Activated CD4-positive, alpha-beta T cell treated with anti-CD3 and anti-CD28 coated beads, Interleukin-2, amount 10 ng/mL, durations not matched to agents 7 days and 5 days (primary cell): Measurements from ENCODE around the gene ZC3H12A. TPM values are rescaled to one million over a fixed set of nuclear protein-coding genes. Genes with fewer than 3 reads are reported as not detected.

Experiments used
- CTCF ChIA-PET: fragments of 350-600 bp; sonication (Branson Sonifier 250); formaldehyde crosslinking; loops from one replicate; lab custom pipeline; 2021; ENCODE audit warnings: antibody characterized with exemption; lab: Charles Lee
- POLR2A ChIA-PET: fragments of 350-600 bp; sonication (Branson Sonifier 250); formaldehyde crosslinking; loops from one replicate; lab custom pipeline; 2021; ENCODE audit warnings: antibody characterized with exemption; lab: Charles Lee
- DNase-seq: peaks from one replicate; pipeline ENCODE4 v3.0.0-alpha.2; 2020
- H3K27ac Mint-ChIP-seq: one replicate; pipeline ENCODE4 v1.8.0; 2021; ENCODE audit warnings: mild to moderate bottlenecking, moderate library complexity, mixed read lengths
- H3K27me3 Mint-ChIP-seq: one replicate; pipeline ENCODE4 v1.8.0; 2021; ENCODE audit warnings: mixed read lengths
- H3K36me3 Mint-ChIP-seq: one replicate; pipeline ENCODE4 v1.8.0; 2021; ENCODE audit warnings: low read depth, mixed read lengths
- H3K4me1 Mint-ChIP-seq: one replicate; pipeline ENCODE4 v1.8.0; 2021; ENCODE audit warnings: mixed read lengths
- H3K4me3 Mint-ChIP-seq: one replicate; pipeline ENCODE4 v1.8.0; 2021; ENCODE audit warnings: mild to moderate bottlenecking, moderate library complexity, mixed read lengths
- H3K9me3 Mint-ChIP-seq: one replicate; pipeline ENCODE4 v1.8.0; 2021; ENCODE audit warnings: mixed read lengths
- total RNA-seq, 2 experiments: library from RNA; stranded (reverse); gene quantifications; one replicate each; pipeline ENCODE4 v1.2.3, GENCODE V29; 2021

Gene ZC3H12A
- total RNA-seq, 2 experiments from 2014 or later: 16.8 to 21.9 TPM

DNA sequence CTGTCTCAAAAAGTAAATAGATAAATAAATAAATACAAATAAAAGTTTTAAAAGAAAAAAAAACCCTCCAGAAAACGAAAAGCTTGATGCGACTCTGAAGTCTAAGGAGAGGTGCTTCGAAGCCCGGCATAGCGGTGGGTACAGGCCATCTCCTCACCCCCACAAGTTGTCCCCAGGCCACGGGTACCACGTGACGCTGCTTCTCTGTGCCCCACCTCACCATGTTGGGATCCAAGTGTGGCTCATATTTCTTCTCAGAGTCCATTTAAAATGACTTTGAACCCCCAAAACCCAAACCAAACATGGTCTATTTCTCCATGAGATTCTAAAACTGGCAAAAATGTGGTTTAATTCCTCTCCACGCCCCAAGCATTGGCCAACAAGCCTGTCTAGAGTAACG is 32.9 kb upstream of the ZC3H12A start:
- no peak for DNase-seq

DNA sequence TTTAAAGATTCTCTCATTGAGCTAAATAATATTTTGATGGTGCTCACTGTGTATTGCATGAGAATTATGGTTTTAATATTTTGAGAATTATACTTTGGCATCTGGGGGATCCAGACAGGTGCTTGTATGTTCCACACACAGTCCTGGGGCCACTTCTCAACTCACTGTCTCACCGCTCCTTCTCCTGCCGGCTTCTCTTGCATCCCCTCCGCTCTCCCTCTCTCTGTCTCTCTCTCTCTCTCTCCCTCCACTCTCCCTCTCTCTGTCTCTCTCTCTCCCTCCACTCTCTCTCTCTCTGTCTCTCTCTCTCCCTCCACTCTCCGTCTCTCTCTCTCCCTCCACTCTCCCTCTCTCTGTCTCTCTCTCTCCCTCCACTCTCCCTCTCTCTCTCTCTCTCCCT is 32.2 kb upstream of the ZC3H12A start:
- Mint-ChIP-seq H3K4me3 (no peak overlapping the region), H3K27ac (no peak overlapping the region), H3K27me3 (peaks cover 14% of the 10 kb centered on the region), H3K9me3 (no peaks in the 10 kb centered on the region), H3K36me3 (no peaks in the 10 kb centered on the region), H3K4me1 (no peaks in the 10 kb centered on the region)
- POLR2A ChIA-PET: no interaction called here
- DNase-seq: no peak
- CTCF ChIA-PET: no interaction called here

More for the DNA sequence above, 32.9 kb upstream of the ZC3H12A start:
- peaks cover 14% of the 10 kb centered on the region for H3K27me3 Mint-ChIP-seq
- no peak overlapping the region for H3K27ac Mint-ChIP-seq
- H3K9me3 Mint-ChIP-seq: no peaks in the 10 kb centered on the region
- ChIA-PET CTCF (no interaction called here), POLR2A (no interaction called here)
- H3K4me1 Mint-ChIP-seq: no peaks in the 10 kb centered on the region
- H3K4me3 Mint-ChIP-seq: no peak overlapping the region
- no peaks in the 10 kb centered on the region for H3K36me3 Mint-ChIP-seq

DNA sequence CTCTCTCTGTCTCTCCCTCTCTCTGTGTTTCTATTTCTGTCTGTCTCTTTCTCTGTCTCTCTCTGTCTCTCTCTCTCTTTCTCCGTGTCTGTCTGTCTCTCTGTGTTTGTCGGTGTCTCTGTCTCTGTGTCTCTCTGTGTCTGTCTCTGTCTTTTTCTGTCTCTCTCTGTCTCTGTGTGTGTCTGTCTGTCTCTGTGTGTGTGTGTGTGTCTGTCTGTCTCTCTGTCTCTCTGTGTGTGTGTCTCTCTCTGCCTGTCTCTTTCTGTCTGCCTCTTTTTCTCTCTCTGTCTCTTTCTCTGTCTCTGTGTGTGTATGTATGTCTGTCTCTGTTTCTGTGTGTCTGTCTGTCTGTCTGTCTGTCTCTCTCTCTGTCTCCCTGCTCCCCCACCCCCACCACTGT is 31.7 kb upstream of the ZC3H12A start:
- no peaks in the 10 kb centered on the region for H3K9me3 Mint-ChIP-seq
- peaks cover 14% of the 10 kb centered on the region for H3K27me3 Mint-ChIP-seq
- no peak overlapping the region for H3K4me3 Mint-ChIP-seq
- POLR2A ChIA-PET: no interaction called here
- CTCF ChIA-PET: no interaction called here
- no peak overlapping the region for H3K27ac Mint-ChIP-seq
- no peaks in the 10 kb centered on the region for H3K4me1 Mint-ChIP-seq
- no peak for DNase-seq
- no peaks in the 10 kb centered on the region for H3K36me3 Mint-ChIP-seq

DNA sequence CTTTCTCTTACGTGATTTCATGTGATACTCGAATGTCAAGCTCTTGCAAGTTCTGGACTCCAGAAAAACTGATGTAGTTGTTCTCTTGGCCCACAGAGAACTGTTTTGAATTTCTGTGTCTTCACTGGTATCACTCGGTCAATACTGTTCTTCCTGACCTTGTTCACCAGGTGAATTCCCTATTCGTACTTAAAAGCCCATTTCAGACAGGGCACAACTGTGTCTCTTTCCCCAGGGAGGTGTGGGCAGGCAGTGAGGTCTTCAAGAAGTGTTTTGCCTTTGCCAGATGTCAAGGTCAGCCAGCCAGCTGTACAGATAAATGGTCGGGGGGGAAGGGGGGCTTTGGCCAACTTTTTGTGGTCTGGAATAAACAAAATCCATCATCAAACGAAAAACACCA is 27.5 kb upstream of the ZC3H12A start:
- DNase-seq: no peak
- POLR2A ChIA-PET: no interaction called here
- Mint-ChIP-seq H3K27me3 (peaks cover 12% of the 10 kb centered on the region), H3K9me3 (no peaks in the 10 kb centered on the region), H3K4me1 (peaks cover 13% of the 10 kb centered on the region), H3K36me3 (no peaks in the 10 kb centered on the region), H3K4me3 (no peak overlapping the region), H3K27ac (no peak overlapping the region)
- CTCF ChIA-PET: no interaction called here

DNA sequence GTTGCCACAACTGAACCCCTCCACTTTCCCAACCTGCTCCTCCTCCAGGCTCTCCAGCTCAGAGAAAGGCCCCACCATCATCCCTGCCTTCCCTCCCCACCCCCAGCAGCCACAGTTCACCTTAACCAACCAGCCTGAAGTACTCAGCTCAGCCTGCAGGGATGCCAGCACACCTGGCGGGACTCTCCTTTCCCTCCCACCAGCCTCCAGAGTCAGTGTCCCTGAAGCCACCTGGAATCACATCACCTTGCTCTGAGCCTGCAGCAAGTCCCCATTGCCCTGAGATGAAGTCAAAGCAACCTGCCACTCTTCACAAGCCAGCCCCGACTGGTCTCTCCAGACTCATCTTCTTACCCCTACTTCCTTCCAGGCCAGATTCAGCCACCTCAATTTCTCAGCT is 26.2 kb upstream of the ZC3H12A start:
- no peaks in the 10 kb centered on the region for H3K36me3 Mint-ChIP-seq
- peaks cover 4% of the 10 kb centered on the region for H3K27me3 Mint-ChIP-seq
- H3K4me3 Mint-ChIP-seq: no peak overlapping the region
- POLR2A ChIA-PET: no interaction called here
- CTCF ChIA-PET: no interaction called here
- no peaks in the 10 kb centered on the region for H3K9me3 Mint-ChIP-seq
- H3K27ac Mint-ChIP-seq: no peak overlapping the region
- no peak for DNase-seq
- H3K4me1 Mint-ChIP-seq: peaks cover 13% of the 10 kb centered on the region

DNA sequence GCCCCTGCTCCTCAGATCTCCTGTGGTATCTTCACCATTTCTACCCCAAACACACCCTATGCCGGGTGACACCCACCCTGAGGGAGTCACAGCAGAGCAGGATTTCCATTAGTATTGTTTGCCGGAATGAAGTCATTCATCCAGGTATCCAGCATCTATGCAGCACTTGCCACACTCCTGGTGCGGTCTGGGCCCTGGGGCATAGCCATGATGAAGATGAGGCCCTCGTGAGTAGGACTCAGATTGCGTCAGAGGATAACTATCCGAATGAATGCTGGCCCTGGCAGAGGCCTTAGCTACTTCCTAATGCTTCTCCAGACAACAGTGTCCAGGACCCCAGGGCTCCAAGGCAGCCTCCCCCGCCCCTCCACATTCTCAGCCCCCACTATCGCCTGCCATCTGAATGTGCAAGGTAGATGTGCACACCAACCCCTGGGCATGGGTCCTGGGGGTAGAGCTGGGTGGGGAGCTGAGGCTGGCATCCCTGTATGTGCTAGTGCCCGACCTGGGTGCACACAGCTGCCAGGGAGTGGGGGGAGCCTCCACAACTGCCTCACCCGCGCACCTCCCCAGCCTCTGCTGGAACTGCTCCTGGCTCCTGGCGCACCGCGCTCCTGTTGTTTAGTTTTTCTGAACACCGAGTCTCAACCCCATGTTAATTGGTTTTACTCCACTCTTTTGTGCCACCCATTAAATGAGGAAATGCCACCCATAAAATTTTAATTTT is 25.5 kb upstream of the ZC3H12A start:
- peaks cover 13% of the 10 kb centered on the region for H3K4me1 Mint-ChIP-seq
- H3K27ac Mint-ChIP-seq: no peak overlapping the region
- ChIA-PET POLR2A (no interaction called here), CTCF (no interaction called here)
- H3K36me3 Mint-ChIP-seq: no peaks in the 10 kb centered on the region
- peaks cover 3% of the 10 kb centered on the region for H3K27me3 Mint-ChIP-seq
- H3K4me3 Mint-ChIP-seq: no peak overlapping the region
- H3K9me3 Mint-ChIP-seq: no peaks in the 10 kb centered on the region
- no peak for DNase-seq

DNA sequence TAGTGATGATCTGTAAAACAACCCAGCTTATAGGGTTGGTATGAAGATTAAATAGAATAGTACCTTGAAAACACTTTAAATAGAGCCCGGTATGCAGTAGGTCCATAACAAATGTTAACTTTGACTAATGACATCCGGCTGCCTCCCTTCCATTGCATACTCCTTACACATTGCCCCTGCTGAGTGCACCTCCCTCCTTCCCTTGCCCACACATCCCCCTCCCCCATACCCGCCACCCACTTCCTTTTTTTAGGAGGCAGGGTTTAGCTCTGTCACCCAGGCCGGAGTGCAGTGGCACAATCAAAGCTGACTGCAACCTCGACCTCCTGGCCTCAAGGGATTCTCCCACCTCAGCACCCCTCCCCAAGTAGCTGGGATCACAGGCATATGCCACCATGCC is 24.4 kb upstream of the ZC3H12A start:
- peaks cover under 1% of the 10 kb centered on the region for H3K36me3 Mint-ChIP-seq
- POLR2A ChIA-PET: interaction anchor here (0.6 kb wide), 1 partner anchor 24 kb away, joined by 3 read pairs; no protein-coding TSS in a partner anchor
- H3K27me3 Mint-ChIP-seq: peaks cover 3% of the 10 kb centered on the region
- peak overlapping the region; percentile 8 for H3K4me3 Mint-ChIP-seq
- peak overlapping the region; percentile 75 for H3K27ac Mint-ChIP-seq
- H3K9me3 Mint-ChIP-seq: no peaks in the 10 kb centered on the region
- peaks cover 18% of the 10 kb centered on the region for H3K4me1 Mint-ChIP-seq
- peak; percentile 51 for DNase-seq
- CTCF ChIA-PET: interaction anchor here (0.5 to 1.8 kb wide), 4 partner anchors 38 to 250 kb away, joined by 3 to 5 read pairs (median 3); partner anchors contain the start of gene MEAF6

DNA sequence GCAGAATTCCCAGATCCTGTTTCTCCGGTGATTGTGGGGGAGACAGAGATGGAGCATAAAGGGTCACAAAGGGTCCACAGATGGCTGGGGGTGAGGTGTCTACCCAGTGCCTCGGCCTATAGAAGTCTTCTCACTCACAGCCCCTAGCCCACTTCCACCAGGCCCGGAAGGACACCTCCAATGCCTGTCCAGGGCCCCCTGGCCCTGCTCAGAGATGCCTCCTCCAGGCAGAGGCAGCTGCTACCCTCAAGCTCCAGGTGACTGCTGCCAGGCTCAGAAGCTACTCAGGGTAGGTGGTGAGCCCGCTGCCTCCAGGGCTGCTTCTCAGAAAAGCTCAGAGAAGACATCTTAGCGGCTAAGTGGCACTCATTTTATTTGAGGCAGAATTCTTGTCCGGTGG is 22.0 kb upstream of the ZC3H12A start:
- no peak for DNase-seq
- no peak overlapping the region for H3K27ac Mint-ChIP-seq
- H3K27me3 Mint-ChIP-seq: no peaks in the 10 kb centered on the region
- H3K4me3 Mint-ChIP-seq: no peak overlapping the region
- H3K4me1 Mint-ChIP-seq: peaks cover 20% of the 10 kb centered on the region
- H3K36me3 Mint-ChIP-seq: peaks cover 3% of the 10 kb centered on the region
- ChIA-PET CTCF (interaction anchor here (4.9 kb wide), 1 partner anchor 34 kb away, joined by 44 read pairs; no protein-coding TSS in a partner anchor), POLR2A (no interaction called here)
- no peaks in the 10 kb centered on the region for H3K9me3 Mint-ChIP-seq

DNA sequence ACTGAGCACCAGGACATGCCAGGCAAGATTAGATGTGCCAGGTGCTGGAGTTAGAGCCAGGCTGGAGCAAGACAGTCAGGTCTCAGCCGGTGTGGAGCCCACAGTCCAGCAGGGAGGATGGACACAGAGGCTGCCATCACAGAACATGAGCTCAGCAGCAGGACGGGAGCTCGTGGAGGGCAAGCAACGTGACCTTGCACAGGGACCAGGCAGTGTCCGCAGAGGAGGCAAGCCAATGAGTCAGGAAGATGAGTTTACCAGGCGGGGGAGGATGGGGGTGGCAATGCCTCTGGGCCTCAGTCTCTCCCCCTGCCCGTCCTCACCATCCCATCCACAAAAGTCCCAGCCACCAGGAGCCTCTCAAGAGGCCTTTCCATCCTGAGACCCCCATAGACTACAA is 20.7 kb upstream of the ZC3H12A start:
- peaks cover 23% of the 10 kb centered on the region for H3K4me1 Mint-ChIP-seq
- DNase-seq: no peak
- H3K4me3 Mint-ChIP-seq: no peak overlapping the region
- H3K27me3 Mint-ChIP-seq: no peaks in the 10 kb centered on the region
- ChIA-PET POLR2A (no interaction called here), CTCF (interaction anchor here (0.6 to 4.9 kb wide), 8 partner anchors 10 to 880 kb away, joined by 3 to 44 read pairs (median 4); no protein-coding TSS in a partner anchor)
- H3K36me3 Mint-ChIP-seq: peaks cover 3% of the 10 kb centered on the region
- H3K27ac Mint-ChIP-seq: no peak overlapping the region
- no peaks in the 10 kb centered on the region for H3K9me3 Mint-ChIP-seq

DNA sequence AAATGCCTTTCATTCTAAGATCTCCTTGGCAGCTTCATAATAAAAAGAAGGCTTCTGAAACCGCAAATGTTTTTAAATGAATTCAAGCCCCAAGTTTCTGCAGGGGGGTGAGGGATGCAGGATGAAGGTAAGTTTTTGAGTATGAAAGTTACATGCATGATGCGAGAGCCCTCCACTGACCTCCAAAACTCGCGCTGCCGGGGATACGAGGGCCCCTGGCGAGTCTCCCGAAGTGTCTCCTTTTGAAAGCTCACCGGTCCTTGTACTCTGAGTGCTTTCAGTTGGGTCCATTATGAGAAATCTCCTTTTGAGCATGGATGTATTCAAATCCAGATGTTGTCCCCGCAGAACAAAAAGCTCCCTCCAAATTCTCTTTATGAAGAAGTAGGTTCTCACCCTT is 18.9 kb upstream of the ZC3H12A start:
- H3K36me3 Mint-ChIP-seq: peaks cover 3% of the 10 kb centered on the region
- H3K4me3 Mint-ChIP-seq: no peak overlapping the region
- ChIA-PET CTCF (interaction anchor here (0.6 to 4.9 kb wide), 7 partner anchors 10 to 1051 kb away, joined by 3 to 44 read pairs (median 4); partner anchors contain the start of genes MEAF6 and ZC3H12A), POLR2A (no interaction called here)
- peaks cover 15% of the 10 kb centered on the region for H3K4me1 Mint-ChIP-seq
- H3K9me3 Mint-ChIP-seq: no peaks in the 10 kb centered on the region
- H3K27me3 Mint-ChIP-seq: no peaks in the 10 kb centered on the region
- no peak overlapping the region for H3K27ac Mint-ChIP-seq
- no peak for DNase-seq

DNA sequence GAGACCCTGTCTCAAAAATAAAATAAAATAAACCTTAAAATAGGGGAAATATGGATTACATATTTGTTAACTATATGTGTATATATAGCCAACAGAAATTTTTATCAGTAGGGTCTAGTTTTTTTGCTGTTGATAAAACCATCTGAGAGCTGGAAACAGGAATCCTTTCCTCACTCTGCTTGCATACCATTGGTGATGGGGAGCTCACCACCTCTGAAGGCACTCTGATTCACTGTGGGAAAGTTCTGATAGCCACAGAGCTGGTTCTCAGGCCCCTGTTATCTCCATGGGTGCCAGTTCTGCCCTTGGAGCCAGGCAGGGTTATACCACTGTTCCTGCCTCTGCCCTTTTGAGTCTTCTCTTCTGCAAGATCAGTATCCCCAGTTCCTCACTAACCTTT is 17.8 kb upstream of the ZC3H12A start:
- Mint-ChIP-seq H3K4me3 (no peak overlapping the region), H3K4me1 (peaks cover 11% of the 10 kb centered on the region), H3K9me3 (no peaks in the 10 kb centered on the region), H3K36me3 (peaks cover 3% of the 10 kb centered on the region), H3K27ac (no peak overlapping the region), H3K27me3 (no peaks in the 10 kb centered on the region)
- CTCF ChIA-PET: interaction anchor here (1.3 to 4.9 kb wide), 4 partner anchors 9 to 30 kb away, joined by 4 to 44 read pairs (median 5); no protein-coding TSS in a partner anchor
- POLR2A ChIA-PET: no interaction called here
- DNase-seq: no peak

DNA sequence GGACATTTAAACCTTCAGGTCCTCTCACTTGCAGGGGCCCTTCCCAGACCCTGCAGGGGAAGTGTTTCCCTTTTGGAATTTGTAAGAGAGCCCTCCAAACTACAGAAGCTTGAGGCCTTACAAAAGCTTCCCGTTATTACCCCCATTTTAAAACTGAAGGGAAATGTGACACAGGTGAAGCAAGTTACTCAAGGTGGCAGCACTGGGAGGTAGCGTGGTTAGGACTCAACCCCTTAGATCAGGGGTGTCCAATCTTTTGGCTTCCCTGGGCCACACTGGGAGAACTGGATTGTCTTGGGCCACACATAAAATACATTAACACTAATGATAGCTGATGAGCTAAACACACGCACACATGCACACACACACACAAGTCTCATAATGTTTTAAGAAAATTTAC is 15.8 kb upstream of the ZC3H12A start:
- no peak for DNase-seq
- H3K4me1 Mint-ChIP-seq: peaks cover 11% of the 10 kb centered on the region
- no peak overlapping the region for H3K4me3 Mint-ChIP-seq
- POLR2A ChIA-PET: no interaction called here
- no peak overlapping the region for H3K27ac Mint-ChIP-seq
- no peaks in the 10 kb centered on the region for H3K27me3 Mint-ChIP-seq
- H3K9me3 Mint-ChIP-seq: no peaks in the 10 kb centered on the region
- peaks cover 3% of the 10 kb centered on the region for H3K36me3 Mint-ChIP-seq
- CTCF ChIA-PET: interaction anchor here (0.6 to 1.3 kb wide), 2 partner anchors 18 to 30 kb away, joined by 3 read pairs; no protein-coding TSS in a partner anchor

DNA sequence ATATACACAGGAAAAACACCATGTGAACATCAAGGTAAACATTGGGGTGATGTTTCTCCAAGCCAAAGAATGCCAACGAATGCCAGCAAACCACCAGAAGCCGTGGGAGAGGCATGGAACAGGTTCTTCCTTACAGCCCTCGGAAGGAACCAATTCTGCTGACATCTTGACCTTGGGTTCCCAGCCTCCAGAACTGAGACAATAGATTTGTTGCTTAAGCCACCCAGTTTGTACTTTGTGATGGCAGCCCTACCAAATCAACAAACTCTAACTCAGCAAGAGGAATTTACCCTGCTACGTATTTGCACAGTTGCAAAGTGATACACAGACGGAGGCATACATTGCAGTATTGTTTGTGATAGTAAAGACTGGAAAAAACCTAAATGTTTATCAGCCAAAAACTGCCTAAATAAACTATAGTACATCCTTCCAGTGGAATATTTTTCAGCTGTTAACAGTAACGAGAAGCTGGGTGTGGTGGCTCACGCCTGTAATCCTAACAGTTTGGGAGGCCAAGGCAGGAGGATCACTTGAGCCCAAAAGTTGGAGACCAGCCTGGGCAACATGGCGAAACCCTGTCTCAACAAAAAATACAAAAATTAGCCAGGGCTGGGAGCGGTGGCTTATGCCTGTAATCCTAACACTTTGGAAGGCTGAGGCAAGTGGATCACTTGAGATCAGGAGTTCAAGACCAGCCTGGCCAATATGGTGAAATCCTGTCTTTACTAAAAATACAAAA is 12.5 kb upstream of the ZC3H12A start:
- Mint-ChIP-seq H3K4me1 (peaks cover 4% of the 10 kb centered on the region), H3K27ac (no peak overlapping the region), H3K27me3 (no peaks in the 10 kb centered on the region), H3K36me3 (no peaks in the 10 kb centered on the region), H3K9me3 (no peaks in the 10 kb centered on the region), H3K4me3 (no peak overlapping the region)
- ChIA-PET POLR2A (no interaction called here), CTCF (interaction anchor here (1.3 to 2.7 kb wide), 2 partner anchors 26 to 52 kb away, joined by 6 to 20 read pairs; partner anchors contain the start of gene MEAF6)
- DNase-seq: no peak
